Thoracic aorta (tissue), 2 donors: ENCODE measurements around the gene PNMT. TPM values are rescaled to one million over a fixed set of nuclear protein-coding genes. Genes with fewer than 3 reads are reported as not detected.

ENCODE experiments used
- ATAC-seq: fragments of 150-250 bp; one replicate; pipeline ENCODE4 v1.8.0; 2017; ENCODE audit warnings: low read depth; ENCODE audit not compliant: insufficient number of reproducible peaks, low FRiP score
- DNase-seq: peaks from one replicate; pipeline ENCODE4 v3.0.0-alpha.2; 2020; ENCODE audit warnings: low spot score
- H3K27ac ChIP-seq, 2 donors: fragments of 200-600 bp; sonication (generic); 1 replicate in 1 of 2; 2 replicates in 1 of 2; pipeline ENCODE4 v1.5.1; 2016; ENCODE audit warnings: mild to moderate bottlenecking in 2 of 2, moderate library complexity in 2 of 2
- H3K27me3 ChIP-seq: fragments of 200-600 bp; sonication (generic); replicated peaks from 2 replicates; pipeline ENCODE4 v1.6.0; 2016; ENCODE audit warnings: mild to moderate bottlenecking; ENCODE audit not compliant: insufficient read depth
- H3K36me3 ChIP-seq: fragments of 200-600 bp; sonication (generic); one replicate; pipeline ENCODE4 v1.5.1; 2016
- H3K4me1 ChIP-seq, 2 donors: fragments of 200-600 bp; sonication (generic); 1 replicate in 1 of 2; 2 replicates in 1 of 2; pipeline versions ENCODE4 v1.5.1 to v1.6.0; 2016; ENCODE audit warnings: low read depth in 2 of 2, mild to moderate bottlenecking in 1 of 2; ENCODE audit not compliant: control insufficient read depth in 1 of 2
- H3K4me3 ChIP-seq: fragments of 200-600 bp; sonication (generic); 2 replicates; pipeline ENCODE4 v1.5.1; 2016; ENCODE audit warnings: mild to moderate bottlenecking
- H3K9me3 ChIP-seq: fragments of 200-600 bp; sonication (generic); 2 replicates; pipeline ENCODE4 v1.5.1; 2016
- CTCF ChIP-seq: fragments of 200-600 bp; sonication (generic); IDR thresholded peaks from one replicate; pipeline ENCODE4 v1.5.1; 2019; ENCODE audit warnings: antibody characterized with exemption
- total RNA-seq, 2 donors: library from RNA; depleted of rRNA; stranded (reverse); fragments of >200 nt; gene quantifications; one replicate each; pipeline versions ENCODE4 v1.1.0 to v1.2.3, GENCODE V29; 2016

The PNMT gene
- total RNA-seq, 2 donors from 2014 or later: 3.1 to 22.9 TPM

- no peaks in the 10 kb centered on the region for H3K27me3 ChIP-seq
- no peaks in the 10 kb centered on the region for H3K9me3 ChIP-seq
- H3K27ac ChIP-seq: no peak overlapping the region
- no peaks in the 10 kb centered on the region for H3K36me3 ChIP-seq
- no peak for TF ChIP-seq CTCF
- ATAC-seq: no peak
- H3K4me1 ChIP-seq: peaks cover 22 to 61% of the 10 kb centered on the region in 2 donors
- H3K4me3 ChIP-seq: no peak overlapping the region
- no peak for DNase-seq
Observed at GRCh38 chr17:39669897-39670735, 1.9 kb downstream of the PNMT start.

GRCh38 chr17:39670746-39671145 is 2.5 kb downstream of the PNMT start:
- peaks cover 23 to 61% of the 10 kb centered on the region in 2 donors for H3K4me1 ChIP-seq
- no peaks in the 10 kb centered on the region for H3K27me3 ChIP-seq
- no peak overlapping the region for H3K4me3 ChIP-seq
- no peak overlapping the region for H3K27ac ChIP-seq
- no peak for ATAC-seq
- no peaks in the 10 kb centered on the region for H3K9me3 ChIP-seq
- no peaks in the 10 kb centered on the region for H3K36me3 ChIP-seq
- no peak for DNase-seq
- no peak for TF ChIP-seq CTCF

- Histone ChIP-seq H3K27ac (no peak overlapping the region), H3K27me3 (no peaks in the 10 kb centered on the region), H3K4me1 (peaks cover 32 to 61% of the 10 kb centered on the region in 2 donors), H3K4me3 (no peak overlapping the region), H3K36me3 (no peaks in the 10 kb centered on the region), H3K9me3 (no peaks in the 10 kb centered on the region)
- no peak for DNase-seq
- peak; percentile 59 for TF ChIP-seq CTCF
- ATAC-seq: no peak
Observed at GRCh38 chr17:39671651-39672521, 3.6 kb downstream of the PNMT start.

- Histone ChIP-seq H3K4me1 (peaks cover 27 to 61% of the 10 kb centered on the region in 2 donors), H3K27ac (no peak overlapping the region), H3K4me3 (no peak overlapping the region), H3K27me3 (no peaks in the 10 kb centered on the region), H3K9me3 (no peaks in the 10 kb centered on the region), H3K36me3 (no peaks in the 10 kb centered on the region)
- no peak for TF ChIP-seq CTCF
- DNase-seq: no peak
- no peak for ATAC-seq
Observed at GRCh38 chr17:39672522-39673334, 4.5 kb downstream of the PNMT start.
